ENCODE data around the gene SARM1. TPM values are rescaled to one million over a fixed set of nuclear protein-coding genes. Genes with fewer than 3 reads are reported as not detected.

Gene SARM1
- total and polyA plus RNA-seq, 2 of the 13 experiments (the other 11 are each of a cell fraction or from before 2014, with no cell fraction given) = 0.73 to 0.86 TPM

DNA sequence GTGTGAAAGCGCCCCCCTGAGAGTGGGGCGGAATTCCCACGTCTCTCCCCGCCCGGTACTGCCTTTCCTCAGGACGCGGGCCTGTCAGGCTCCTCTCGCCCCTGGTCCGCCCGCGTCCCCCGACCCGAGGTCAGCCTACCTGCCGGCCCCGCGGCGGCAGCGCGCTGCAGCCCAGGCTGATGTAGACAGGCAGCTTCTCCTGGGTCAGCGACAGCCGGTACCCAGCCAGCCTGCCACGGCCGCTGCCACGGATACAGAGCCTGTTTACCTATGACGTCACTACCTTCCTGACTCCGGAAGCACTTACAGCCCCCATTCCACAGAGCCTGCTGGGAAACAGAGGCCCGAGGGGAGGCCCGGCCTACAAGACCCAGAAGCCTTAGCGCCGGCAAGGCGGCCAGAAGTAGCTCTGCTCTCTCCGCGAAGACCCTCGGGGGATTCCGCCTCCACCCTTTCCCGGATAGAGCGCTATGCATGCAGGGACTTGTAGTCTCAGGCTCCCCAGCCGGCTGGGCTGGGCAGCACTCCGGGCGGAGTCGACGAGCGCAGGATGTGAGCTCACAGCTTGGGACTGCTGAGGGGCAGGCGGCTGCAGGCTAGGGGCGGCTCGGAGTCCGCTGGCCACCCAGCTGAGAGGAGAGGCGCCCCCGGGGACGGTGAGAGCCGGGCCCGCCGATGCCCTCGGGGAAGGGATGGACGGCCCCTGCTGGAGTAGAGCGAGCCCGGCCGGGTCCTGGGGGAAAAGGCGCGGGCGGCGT lies 36.1 kb upstream of the SARM1 start, which contains the start of the genes IFT20 and TNFAIP1 (continued):
- TF ChIP-seq SRF (IDR thresholded peaks at IDR 0.05; ENCODE audit: low read depth, low read length) = no peak
- no peak for TF ChIP-seq ZNF180 (CRISPR knock-in tag; IDR thresholded peaks at IDR 0.05; ENCODE audit: borderline replicate concordance, low read depth)
- TF ChIP-seq, protein P1, sequence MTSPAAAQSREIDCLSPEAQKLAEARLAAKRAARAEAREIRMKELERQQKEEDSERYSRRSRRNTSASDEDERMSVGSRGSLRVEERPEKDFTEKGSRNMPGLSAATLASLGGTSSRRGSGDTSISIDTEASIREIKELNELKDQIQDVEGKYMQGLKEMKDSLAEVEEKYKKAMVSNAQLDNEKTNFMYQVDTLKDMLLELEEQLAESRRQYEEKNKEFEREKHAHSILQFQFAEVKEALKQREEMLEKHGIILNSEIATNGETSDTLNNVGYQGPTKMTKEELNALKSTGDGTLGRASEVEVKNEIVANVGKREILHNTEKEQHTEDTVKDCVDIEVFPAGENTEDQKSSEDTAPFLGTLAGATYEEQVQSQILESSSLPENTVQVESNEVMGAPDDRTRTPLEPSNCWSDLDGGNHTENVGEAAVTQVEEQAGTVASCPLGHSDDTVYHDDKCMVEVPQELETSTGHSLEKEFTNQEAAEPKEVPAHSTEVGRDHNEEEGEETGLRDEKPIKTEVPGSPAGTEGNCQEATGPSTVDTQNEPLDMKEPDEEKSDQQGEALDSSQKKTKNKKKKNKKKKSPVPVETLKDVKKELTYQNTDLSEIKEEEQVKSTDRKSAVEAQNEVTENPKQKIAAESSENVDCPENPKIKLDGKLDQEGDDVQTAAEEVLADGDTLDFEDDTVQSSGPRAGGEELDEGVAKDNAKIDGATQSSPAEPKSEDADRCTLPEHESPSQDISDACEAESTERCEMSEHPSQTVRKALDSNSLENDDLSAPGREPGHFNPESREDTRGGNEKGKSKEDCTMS (CRISPR knock-in tag; conservative IDR thresholded peaks at IDR 0.05) = no peak
- TF ChIP-seq RBM39 (IDR thresholded peaks at IDR 0.05; ENCODE audit: low read depth, low read length, poor library complexity, severe bottlenecking) = peak; percentile 77
- no peak for TF ChIP-seq ZNF337 (CRISPR knock-in tag; IDR thresholded peaks at IDR 0.05; ENCODE audit: borderline replicate concordance, low read depth)
- TF ChIP-seq ZFAT (CRISPR knock-in tag; conservative IDR thresholded peaks at IDR 0.05) = no peak
- no peak for TF ChIP-seq ZNF720 (CRISPR knock-in tag; IDR thresholded peaks at IDR 0.05)
- TF ChIP-seq EED (CRISPR knock-in tag; IDR thresholded peaks at IDR 0.05) = no peak; the same call in 1 of the 2 replicates
- no peak for TF ChIP-seq MED13 (CRISPR knock-in tag; IDR thresholded peaks at IDR 0.05)
- peak; percentile 59 for TF ChIP-seq FOSL2 (CRISPR knock-in tag; IDR thresholded peaks at IDR 0.05)
- TF ChIP-seq ZSCAN12 (CRISPR knock-in tag; IDR thresholded peaks at IDR 0.05) = no peak
- no peak for TF ChIP-seq HMG20A (CRISPR knock-in tag; IDR thresholded peaks at IDR 0.05; ENCODE audit: borderline replicate concordance)
- TF ChIP-seq MEF2D (CRISPR knock-in tag; IDR thresholded peaks at IDR 0.05) = no peak; the same call in 1 of the 2 replicates
- TF ChIP-seq CCDC6 (CRISPR knock-in tag; IDR thresholded peaks at IDR 0.05) = 0 out of 2 replicates have a peak, but pooled peaks have one; percentile 35
- TF ChIP-seq DNMT1 (CRISPR knock-in tag; IDR thresholded peaks at IDR 0.05) = no peak; the same call in 1 of the 2 replicates
- TF ChIP-seq, protein P2, sequence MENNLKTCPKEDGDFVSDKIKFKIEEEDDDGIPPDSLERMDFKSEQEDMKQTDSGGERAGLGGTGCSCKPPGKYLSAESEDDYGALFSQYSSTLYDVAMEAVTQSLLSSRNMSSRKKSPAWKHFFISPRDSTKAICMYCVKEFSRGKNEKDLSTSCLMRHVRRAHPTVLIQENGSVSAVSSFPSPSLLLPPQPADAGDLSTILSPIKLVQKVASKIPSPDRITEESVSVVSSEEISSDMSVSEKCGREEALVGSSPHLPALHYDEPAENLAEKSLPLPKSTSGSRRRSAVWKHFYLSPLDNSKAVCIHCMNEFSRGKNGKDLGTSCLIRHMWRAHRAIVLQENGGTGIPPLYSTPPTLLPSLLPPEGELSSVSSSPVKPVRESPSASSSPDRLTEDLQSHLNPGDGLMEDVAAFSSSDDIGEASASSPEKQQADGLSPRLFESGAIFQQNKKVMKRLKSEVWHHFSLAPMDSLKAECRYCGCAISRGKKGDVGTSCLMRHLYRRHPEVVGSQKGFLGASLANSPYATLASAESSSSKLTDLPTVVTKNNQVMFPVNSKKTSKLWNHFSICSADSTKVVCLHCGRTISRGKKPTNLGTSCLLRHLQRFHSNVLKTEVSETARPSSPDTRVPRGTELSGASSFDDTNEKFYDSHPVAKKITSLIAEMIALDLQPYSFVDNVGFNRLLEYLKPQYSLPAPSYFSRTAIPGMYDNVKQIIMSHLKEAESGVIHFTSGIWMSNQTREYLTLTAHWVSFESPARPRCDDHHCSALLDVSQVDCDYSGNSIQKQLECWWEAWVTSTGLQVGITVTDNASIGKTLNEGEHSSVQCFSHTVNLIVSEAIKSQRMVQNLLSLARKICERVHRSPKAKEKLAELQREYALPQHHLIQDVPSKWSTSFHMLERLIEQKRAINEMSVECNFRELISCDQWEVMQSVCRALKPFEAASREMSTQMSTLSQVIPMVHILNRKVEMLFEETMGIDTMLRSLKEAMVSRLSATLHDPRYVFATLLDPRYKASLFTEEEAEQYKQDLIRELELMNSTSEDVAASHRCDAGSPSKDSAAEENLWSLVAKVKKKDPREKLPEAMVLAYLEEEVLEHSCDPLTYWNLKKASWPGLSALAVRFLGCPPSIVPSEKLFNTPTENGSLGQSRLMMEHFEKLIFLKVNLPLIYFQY (CRISPR knock-in tag; IDR thresholded peaks at IDR 0.05; ENCODE audit: borderline replicate concordance) = no peak
- TF ChIP-seq, protein P3, sequence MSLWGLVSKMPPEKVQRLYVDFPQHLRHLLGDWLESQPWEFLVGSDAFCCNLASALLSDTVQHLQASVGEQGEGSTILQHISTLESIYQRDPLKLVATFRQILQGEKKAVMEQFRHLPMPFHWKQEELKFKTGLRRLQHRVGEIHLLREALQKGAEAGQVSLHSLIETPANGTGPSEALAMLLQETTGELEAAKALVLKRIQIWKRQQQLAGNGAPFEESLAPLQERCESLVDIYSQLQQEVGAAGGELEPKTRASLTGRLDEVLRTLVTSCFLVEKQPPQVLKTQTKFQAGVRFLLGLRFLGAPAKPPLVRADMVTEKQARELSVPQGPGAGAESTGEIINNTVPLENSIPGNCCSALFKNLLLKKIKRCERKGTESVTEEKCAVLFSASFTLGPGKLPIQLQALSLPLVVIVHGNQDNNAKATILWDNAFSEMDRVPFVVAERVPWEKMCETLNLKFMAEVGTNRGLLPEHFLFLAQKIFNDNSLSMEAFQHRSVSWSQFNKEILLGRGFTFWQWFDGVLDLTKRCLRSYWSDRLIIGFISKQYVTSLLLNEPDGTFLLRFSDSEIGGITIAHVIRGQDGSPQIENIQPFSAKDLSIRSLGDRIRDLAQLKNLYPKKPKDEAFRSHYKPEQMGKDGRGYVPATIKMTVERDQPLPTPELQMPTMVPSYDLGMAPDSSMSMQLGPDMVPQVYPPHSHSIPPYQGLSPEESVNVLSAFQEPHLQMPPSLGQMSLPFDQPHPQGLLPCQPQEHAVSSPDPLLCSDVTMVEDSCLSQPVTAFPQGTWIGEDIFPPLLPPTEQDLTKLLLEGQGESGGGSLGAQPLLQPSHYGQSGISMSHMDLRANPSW (CRISPR knock-in tag; IDR thresholded peaks at IDR 0.05; ENCODE audit: borderline replicate concordance) = peak; percentile 81; the same call in 1 of the 2 replicates
- TF ChIP-seq ZC3H4 (CRISPR knock-in tag; IDR thresholded peaks at IDR 0.05; ENCODE audit: borderline replicate concordance) = no peak
- TF ChIP-seq ZNF552 (CRISPR knock-in tag; IDR thresholded peaks at IDR 0.05; ENCODE audit: borderline replicate concordance) = peak; percentile 82; the same call in 1 of the 2 replicates
- no peak for TF ChIP-seq JUNB (CRISPR knock-in tag; IDR thresholded peaks at IDR 0.05; ENCODE audit: borderline replicate concordance)
